Measurements from ENCODE around the gene ANKMY2.
"Not testable (repeated sequence)": the region's sequence is repeated elsewhere in the genome, so short reads cannot be mapped to it uniquely, and the experiment has no call there.

ANKMY2 gene

DNA sequence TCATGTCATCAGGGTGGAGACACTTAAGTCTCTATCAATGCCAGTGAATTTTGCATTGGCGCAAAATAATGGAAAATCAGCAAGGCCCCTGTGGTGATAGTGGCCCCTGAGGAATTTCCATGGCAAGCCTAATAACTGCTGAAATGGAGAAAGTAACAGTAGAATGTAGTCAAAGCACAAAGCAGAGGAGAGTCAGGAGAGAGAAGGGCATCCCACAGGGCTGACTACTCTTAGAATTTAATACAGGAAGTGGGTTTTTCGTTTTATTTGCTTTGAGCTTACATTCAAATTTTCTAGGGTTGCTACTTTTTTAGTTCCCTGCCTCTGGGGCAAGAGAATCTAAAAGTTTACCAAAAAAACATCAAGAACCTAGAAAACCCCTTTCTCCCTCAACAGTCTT, 39.4 kb upstream of the ANKMY2 start:
- H3K4me3 ChIP-seq (replicated peaks; ENCODE audit: low read depth, low read length), result no peak overlapping the region
- DNase-seq (ENCODE audit: extremely low read depth, low read depth), result no peak
- TF ChIP-seq, protein P1, sequence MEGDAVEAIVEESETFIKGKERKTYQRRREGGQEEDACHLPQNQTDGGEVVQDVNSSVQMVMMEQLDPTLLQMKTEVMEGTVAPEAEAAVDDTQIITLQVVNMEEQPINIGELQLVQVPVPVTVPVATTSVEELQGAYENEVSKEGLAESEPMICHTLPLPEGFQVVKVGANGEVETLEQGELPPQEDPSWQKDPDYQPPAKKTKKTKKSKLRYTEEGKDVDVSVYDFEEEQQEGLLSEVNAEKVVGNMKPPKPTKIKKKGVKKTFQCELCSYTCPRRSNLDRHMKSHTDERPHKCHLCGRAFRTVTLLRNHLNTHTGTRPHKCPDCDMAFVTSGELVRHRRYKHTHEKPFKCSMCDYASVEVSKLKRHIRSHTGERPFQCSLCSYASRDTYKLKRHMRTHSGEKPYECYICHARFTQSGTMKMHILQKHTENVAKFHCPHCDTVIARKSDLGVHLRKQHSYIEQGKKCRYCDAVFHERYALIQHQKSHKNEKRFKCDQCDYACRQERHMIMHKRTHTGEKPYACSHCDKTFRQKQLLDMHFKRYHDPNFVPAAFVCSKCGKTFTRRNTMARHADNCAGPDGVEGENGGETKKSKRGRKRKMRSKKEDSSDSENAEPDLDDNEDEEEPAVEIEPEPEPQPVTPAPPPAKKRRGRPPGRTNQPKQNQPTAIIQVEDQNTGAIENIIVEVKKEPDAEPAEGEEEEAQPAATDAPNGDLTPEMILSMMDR (IDR thresholded peaks at IDR 0.05; ENCODE audit: low read depth, low read length, missing control alignments), result no peak

DNA sequence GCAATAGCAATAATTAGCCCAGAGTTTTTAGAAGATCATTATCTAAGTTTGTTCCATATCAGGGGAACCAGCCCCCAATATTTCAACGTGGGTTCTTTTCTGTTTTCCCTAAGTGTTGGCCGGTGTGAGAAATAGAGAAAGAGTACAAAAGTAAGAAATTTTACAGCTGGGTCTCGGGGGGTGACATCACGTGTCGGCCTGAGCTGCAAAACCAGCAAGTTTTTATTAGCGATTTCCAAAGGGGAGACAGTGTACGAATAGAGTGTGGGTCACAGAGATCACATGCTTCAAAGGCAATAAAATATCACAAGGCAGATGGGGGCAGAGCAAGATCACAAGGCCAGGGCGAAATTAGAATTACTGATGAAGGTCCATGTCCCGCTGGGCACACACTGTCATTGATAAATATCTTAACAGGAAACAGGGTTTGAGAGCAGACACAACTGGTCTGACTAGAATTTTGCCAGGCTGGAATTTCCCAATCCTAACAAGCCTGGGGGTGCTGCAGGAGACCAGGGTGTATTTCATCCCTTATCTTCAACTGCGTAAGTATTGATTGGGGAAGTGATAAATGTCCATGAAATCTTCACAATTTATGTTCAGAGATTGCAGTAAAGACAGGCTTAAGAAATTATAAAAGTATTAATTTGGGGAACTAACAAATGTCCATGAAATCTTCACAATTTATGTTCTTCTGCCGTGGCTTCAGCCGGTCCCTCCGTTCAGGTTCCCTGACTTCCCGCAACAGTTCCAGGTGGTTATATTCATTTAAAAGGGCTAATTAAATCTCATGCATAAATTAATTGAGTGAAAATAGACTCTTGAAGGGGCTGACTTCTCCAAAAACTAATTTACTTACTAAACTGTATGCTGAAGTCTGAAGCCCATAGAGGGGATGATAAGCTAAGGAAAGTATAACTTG, 33.4 kb upstream of the ANKMY2 start:
- not testable (repeated sequence) for H3K4me3 ChIP-seq (replicated peaks; ENCODE audit: low read depth, low read length); DNase-seq (ENCODE audit: extremely low read depth, low read depth)

DNA sequence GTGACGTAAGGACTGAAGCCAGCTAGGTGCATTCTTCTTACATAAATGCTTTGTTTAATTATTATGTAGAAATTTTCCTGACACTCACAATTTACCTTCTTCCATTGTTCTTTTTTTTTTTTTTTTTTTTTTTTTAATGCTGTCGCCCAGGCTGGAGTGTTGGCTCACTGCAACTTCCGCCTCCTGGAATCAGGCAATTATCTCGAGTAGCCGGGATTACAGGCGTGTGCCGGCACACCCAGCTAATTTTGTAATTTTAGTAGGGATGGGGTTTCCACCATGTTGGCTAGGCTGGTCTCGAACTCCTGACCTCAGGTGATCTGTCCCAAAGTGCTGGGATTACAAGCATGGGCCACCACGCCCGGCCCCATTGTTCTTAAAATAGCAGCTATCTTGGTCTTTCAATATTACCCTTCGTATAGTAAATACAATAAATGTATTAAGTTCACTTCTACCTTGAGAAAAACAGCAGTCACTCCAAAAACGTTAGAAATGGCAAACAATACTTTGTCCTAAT, 32.5 kb upstream of the ANKMY2 start:
- DNase-seq (ENCODE audit: extremely low read depth, low read depth), result no peak
- TF ChIP-seq, protein P1 (IDR thresholded peaks at IDR 0.05; ENCODE audit: low read depth, low read length, missing control alignments), result no peak
- H3K4me3 ChIP-seq (replicated peaks; ENCODE audit: low read depth, low read length), result no peak overlapping the region

DNA sequence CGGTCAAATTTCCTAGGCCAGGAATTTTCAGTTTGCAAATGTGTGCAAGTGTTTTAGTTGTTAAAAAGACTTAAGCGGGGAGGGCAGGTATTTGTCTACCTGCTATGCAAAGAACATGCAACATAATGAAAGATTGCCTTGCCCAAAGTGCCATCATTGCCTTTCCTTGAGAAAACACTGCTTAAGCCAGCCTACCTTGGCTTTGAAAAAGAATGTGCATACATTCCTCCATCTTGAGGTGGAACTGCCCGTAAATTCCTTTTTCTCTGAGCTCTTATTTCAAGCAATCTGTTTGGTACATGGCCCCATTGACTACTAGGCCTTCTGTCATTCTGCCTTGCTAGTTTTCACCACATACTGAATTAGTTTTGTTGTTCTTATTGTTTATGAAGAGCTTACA, 29.7 kb upstream of the ANKMY2 start:
- DNase-seq (ENCODE audit: extremely low read depth, low read depth), result no peak
- TF ChIP-seq, protein P1 (IDR thresholded peaks at IDR 0.05; ENCODE audit: low read depth, low read length, missing control alignments), result no peak
- H3K4me3 ChIP-seq (replicated peaks; ENCODE audit: low read depth, low read length), result no peak overlapping the region

DNA sequence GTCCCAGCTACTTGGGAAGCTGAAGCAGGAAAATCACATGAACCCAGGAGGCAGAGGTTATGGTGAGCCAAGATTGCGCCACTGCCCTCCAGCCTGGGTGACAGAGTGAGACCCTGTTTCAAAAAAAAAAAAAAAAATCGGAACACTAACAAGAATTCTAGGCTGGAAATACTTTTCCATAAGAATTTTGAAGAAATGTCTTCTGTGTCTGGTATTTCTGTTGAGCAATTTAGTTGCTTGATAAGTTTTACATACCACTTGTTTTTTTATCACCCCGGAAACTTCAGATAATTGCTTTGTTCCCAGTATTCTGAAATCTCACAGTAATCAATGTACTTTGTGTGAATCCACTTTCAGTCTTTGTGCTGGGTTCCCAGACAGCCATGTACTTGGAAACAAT, 26.3 kb upstream of the ANKMY2 start:
- TF ChIP-seq, protein P1 (IDR thresholded peaks at IDR 0.05; ENCODE audit: low read depth, low read length, missing control alignments), result no peak
- DNase-seq (ENCODE audit: extremely low read depth, low read depth), result no peak
- no peak overlapping the region for H3K4me3 ChIP-seq (replicated peaks; ENCODE audit: low read depth, low read length)

DNA sequence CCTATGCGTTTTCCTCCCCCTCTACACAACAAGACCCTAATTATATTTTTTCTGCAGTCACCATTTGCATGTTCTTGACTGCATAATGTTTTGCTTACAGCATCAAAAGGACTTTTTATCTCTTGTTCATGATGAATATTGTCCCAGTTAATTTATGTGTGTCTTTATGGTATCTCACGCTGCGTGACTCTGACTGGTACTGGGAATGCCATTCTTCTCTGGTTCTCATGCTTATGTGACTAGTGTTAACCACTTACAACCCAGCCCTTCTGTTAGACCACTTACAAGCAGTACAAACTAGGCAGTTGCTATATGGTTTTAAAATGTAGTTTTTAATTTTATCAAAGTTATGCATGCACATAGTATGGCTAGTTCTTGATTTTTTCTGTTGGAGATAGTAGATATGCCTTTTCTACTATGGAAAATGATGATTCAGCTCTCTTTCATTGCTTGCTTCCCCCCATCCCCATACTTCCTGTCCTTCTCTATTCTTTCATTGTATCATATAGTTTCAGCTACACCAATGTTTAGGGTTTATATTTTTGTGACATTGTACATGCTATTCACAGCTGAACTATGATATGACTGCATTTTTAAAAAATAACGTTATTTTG, 25.3 kb upstream of the ANKMY2 start:
- TF ChIP-seq, protein P1 (IDR thresholded peaks at IDR 0.05; ENCODE audit: low read depth, low read length, missing control alignments), result no peak

DNA sequence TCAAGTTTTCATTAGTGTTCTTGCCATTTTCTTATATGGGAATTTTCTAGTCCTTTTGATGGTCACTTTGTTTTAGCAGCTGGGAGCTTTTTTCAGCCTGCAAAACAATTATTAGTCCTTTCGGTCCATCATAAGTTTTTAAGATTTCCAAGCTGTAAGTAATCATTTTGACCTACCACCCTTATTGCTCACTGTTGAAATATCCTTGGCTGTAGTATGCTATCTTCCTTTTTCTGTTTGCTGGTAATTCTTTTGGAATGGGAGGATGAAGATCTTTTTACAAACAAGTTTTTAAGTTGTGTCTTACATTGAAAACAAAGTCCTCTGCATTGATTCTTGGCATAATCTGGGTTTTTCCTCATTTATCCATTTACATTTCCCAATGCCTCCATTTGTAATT, 24.5 kb upstream of the ANKMY2 start:
- TF ChIP-seq, protein P1 (IDR thresholded peaks at IDR 0.05; ENCODE audit: low read depth, low read length, missing control alignments), result no peak
- H3K4me3 ChIP-seq (replicated peaks; ENCODE audit: low read depth, low read length), result no peak overlapping the region
- no peak for DNase-seq (ENCODE audit: extremely low read depth, low read depth)

More for the DNA sequence above, 25.3 kb upstream of the ANKMY2 start:
- DNase-seq (ENCODE audit: extremely low read depth, low read depth), result no peak
- H3K4me3 ChIP-seq (replicated peaks; ENCODE audit: low read depth, low read length), result no peak overlapping the region
